Frontal cortex (tissue), 4 donors: ENCODE measurements around the gene NCOA3. TPM values are rescaled to one million over a fixed set of nuclear protein-coding genes. Genes with fewer than 3 reads are reported as not detected.
"Not testable (repeated sequence)": the region's sequence is repeated elsewhere in the genome, so short reads cannot be mapped to it uniquely, and the experiment has no call there.

ENCODE experiments used
- DNase-seq, 2 donors: peaks; one replicate each; pipeline ENCODE4 v3.0.0; 2012; ENCODE audit warnings: low spot score in 2 of 2
- FAIRE-seq: peaks from 2 replicates; lab custom pipeline; 2012; peaks lifted over from hg19 to GRCh38; lab: Jason Lieb, UNC
- total RNA-seq: library from RNA; depleted of rRNA; stranded (reverse); fragments of >200 nt; gene quantifications from one replicate; pipeline ENCODE4 v1.2.3, GENCODE V29; 2014
- donor health status: control.
- donor health status: control.
- donor health status: control.

Gene NCOA3
- total RNA-seq, 1 donor from 2014 or later, result 42.0 TPM

GRCh38 chr20:47586649-47587294, 85.1 kb downstream of the NCOA3 start:
- no peak for DNase-seq
- FAIRE-seq, result no peak

- no peak for DNase-seq
Measured at GRCh38 chr20:47588158-47588557, 86.5 kb downstream of the NCOA3 start.

DNA sequence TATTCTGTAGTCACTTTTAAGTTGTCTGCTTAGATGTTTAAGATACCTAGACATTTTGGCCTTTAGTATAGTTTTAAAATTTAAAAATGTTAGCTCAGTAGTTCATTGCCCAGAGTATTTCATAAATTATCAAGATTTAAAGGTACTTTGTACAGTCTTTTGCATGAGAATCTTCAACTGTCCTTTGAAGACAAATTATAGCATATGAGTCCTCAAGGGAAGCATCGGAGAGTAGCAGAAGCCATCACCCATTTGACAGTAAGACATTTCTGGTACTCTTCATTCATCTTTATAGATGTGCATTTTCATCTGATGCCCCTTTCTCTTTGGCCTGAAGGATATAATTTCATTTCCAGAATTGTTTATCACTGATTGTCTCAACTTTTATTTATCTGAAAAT, 89.5 kb downstream of the NCOA3 start:
- FAIRE-seq (no peak), DNase-seq (no peak)

More at GRCh38 chr20:47588158-47588557, 86.5 kb downstream of the NCOA3 start:
- no peak for FAIRE-seq

- DNase-seq (no peak), FAIRE-seq (no peak)
Measured at GRCh38 chr20:47594157-47594556, 92.5 kb downstream of the NCOA3 start.

- DNase-seq, FAIRE-seq: not testable (repeated sequence)
Measured at GRCh38 chr20:47595138-47595537, 93.5 kb downstream of the NCOA3 start.

DNA sequence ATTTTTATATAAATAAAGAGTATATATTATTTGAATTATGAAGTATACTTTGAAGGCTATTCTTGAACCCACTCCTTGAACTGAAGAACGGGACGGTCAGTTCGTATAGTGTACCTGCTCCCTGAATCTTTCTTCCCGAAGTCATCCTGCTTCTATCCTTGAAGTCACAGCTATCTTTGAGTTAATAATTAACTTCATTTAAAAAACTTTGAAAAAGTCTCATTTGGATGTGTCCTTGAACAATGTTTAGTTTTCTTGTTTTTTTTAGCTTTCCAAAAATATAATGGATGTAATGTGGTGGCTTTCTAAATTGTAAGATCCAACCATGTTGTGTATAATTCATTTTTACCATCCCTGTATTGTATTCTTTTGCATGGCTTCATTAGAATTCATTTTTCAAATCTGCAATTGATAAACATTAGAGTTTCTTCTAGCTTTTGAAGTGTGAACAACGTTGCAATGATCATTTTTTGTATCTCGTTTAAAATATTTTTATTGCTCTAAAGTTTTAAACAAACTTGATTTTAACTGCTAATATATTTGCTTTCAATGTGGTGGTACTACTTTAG, 94.4 kb downstream of the NCOA3 start:
- no peak for FAIRE-seq
- no peak for DNase-seq

DNA sequence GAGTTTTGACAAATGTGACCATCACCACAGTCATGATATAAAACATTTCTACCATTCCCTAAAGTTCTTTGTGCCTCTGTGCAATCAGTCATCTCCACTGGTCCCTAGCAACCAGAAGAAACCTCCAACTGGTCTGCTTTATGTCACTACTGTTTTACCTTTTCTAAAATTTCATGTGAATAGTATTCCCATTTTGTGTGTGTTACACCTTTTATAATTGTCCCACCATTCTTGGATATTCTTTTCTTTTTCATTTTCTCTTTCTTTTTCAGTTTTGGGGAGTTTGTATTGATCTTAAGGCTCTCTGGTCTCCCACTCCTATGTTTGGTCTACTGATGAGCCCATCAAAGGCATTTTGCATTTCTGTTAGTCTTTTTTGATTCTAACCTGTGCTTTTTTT, 95.4 kb downstream of the NCOA3 start:
- DNase-seq (no peak), FAIRE-seq (no peak)

GRCh38 chr20:47598911-47599744, 97.4 kb downstream of the NCOA3 start:
- FAIRE-seq (no peak), DNase-seq (no peak)

DNA sequence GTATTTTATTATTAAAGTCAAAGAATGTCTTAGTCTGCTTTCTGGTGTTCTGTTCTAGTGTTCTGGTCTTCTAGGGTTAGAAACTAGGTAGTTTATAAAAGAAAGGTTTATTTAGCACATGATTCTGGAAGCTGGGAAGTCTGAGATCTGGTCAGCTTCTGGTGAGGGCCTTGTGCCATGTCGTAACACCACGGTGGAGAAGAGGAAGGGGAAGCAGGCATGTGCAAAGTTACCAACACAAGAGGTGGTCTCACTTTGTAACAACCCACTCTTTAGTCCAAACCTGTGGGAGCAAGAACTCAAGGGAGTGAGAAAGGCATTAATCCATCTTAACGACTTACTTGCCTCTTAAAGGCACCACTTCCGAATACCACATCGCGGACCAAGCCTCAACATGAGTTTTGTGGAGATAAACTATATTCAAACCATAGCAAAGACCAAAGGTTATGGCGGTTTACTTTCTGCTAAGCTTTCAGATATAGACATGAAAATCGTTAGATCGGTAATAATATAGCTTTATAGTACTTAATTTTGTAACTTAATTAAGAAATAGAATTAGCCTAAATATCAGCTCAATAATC, 99.4 kb downstream of the NCOA3 start:
- no peak for DNase-seq
- no peak for FAIRE-seq

DNA sequence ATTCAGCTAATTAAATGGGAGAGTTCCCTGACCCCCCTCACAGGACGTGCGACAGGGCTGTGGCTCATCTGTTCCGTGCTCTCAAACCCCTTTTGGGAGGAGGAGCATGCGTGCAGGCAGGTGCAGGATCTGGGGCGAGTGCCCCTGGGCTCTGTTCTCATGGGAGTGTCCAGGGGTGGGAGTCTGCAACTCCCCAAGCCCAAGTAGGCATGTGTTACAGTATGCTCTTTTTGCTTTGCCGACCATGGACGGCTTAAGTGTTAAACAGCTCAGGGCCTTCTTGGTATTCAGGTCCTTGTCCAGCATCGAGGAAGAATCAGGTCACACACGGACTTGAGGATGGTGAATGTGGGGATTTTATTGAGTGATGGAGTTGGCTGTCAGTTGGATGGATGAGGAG, 101.6 kb downstream of the NCOA3 start:
- DNase-seq (no peak), FAIRE-seq (no peak)

DNA sequence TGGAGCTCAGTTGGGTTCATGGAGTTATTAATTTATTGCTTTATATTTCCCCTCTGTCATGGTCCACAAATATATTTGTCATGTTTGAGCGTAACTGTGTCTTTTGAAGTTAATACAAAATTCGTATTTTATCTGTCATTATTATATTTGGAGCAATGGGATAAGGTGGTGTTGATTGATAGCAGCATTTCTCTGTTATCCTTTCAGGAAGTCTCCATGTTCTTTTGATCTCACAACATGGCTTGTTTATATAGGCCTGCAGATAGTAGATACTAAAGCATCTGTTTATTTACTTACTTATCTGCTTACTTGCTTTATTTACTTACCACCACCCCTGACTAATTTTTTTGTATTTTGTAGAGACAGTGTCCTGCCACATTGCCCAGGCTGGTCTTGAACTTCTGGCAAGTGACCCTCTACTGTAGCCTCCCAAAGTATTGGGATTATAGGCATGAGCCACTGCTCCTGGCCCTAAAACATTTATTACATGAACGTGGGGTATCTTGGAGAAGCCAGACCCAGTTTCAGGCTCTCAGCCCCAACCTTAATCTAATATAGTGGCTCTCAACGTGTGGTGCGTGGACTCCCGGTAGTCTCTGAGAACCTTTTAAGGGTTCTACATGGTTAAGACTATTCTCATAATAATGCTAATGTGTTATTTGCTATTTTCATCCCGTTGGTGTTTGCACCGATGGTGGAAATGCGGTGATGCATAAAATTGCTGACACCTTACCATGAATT, 104.2 kb downstream of the NCOA3 start:
- DNase-seq (no peak), FAIRE-seq (no peak)

GRCh38 chr20:47606414-47606982, 104.8 kb downstream of the NCOA3 start:
- DNase-seq (no peak), FAIRE-seq (no peak)

GRCh38 chr20:47606983-47607613, 105.4 kb downstream of the NCOA3 start:
- no peak for DNase-seq
- FAIRE-seq, result no peak

DNA sequence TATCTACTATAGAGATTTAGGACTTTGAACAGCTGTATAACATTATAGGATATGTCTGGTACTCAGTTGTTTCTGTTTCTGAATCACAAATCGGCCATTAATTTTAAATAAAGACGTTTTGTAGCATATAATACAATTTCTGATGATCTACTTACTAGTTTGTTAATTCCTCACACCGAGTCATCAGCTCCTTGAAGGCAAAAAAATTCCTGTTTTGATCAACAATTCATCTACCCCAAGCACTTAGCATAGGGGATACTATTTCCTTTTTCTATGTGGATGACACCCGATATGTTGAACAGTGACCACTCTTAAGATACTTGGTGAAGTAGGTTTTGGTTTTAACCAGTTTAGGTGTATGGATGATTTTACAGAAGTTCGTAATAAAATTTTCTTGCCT, 107.3 kb downstream of the NCOA3 start:
- DNase-seq, result no peak
- FAIRE-seq, result no peak

- FAIRE-seq (no peak), DNase-seq (peak in 1 of 2 donors; percentile 16)
Measured at GRCh38 chr20:47610247-47610944, 108.7 kb downstream of the NCOA3 start.

DNA sequence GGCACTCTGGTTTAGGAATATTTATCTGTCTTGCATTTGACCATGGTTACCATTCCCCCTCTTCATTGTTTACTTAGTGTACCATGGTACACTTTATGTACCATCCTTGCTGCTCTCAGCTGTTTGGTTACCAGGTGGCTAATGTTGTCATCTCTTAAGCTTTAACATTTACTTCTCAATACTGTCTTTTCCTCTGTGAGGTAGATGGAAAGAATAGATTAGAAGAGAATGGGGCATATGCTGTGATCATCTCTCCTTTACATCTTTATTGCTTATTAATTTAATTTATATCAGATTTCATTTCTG, 109.2 kb downstream of the NCOA3 start:
- FAIRE-seq (no peak), DNase-seq (no peak)

DNA sequence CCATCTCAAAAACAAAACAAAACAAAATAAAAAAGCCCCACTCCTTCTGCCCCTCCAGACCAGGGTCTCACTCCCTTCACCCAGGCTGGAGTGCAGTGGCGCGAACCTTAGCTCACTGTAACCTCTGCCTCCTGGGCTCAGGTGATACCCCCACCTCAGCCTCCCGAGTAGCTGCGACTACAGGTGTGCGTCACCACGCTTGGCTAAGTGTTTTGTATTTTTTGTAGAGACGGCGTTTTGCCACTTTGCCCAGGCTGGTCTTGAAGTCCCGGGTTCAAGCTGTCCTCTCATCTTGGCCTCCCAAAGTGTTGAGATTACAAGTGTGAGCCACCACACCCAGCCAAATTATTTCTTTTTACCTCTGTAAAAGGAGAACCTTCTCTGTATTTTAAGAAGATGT, 110.1 kb downstream of the NCOA3 start:
- DNase-seq, result no peak
- no peak for FAIRE-seq

DNA sequence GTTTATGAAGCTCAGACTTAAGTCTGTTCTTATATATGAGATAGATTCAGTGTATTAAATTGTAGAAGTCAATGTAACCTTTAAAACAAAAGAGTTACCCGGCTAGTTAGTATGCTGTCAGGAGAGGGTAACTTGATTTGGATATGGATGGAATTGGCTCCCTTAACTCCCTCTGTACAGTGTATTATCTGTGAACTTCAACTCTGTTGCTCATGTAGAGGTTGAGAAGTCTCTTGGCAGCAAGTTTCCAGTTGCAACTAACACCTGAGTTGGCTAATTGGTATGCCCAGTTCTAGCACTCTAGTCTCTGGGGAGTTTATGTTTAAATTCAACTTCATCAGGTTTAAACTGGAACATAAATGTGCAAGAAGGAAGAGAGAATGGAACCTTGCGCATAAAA, 111.0 kb downstream of the NCOA3 start:
- DNase-seq (no peak), FAIRE-seq (no peak)
